ENCODE results near the gene PRELID1. TPM values are rescaled to one million over a fixed set of nuclear protein-coding genes. Genes with fewer than 3 reads are reported as not detected.

PRELID1 gene
- polyA plus RNA-seq, 1 experiment: 135 TPM

- H3K27me3 ChIP-seq (ENCODE audit: control insufficient read depth, insufficient read depth, low read length): no peaks in the 10 kb centered on the region
- TF ChIP-seq CTCF (IDR thresholded peaks at IDR 0.05; ENCODE audit: low read depth, low read length): no peak
- POLR2A ChIA-PET: interaction anchor here (0.6 kb wide), 2 partner anchors 36 to 69 kb away, joined by 3 to 6 read pairs; no protein-coding TSS in a partner anchor
- no peak for DNase-seq (ENCODE audit: low read depth, low spot score)
- H3K4me3 ChIP-seq (ENCODE audit: low read depth, low read length): peak overlapping the region; percentile 68
- H3K27ac ChIP-seq (ENCODE audit: low read depth, low read length): no peak overlapping the region
- CTCF ChIA-PET: interaction anchor here (0.5 to 2.8 kb wide), 29 partner anchors 8 to 649 kb away, joined by 3 to 35 read pairs (median 4); partner anchors contain the start of gene LMAN2
- H3K9me3 ChIP-seq (ENCODE audit: control insufficient read depth, insufficient read depth, low read length): no peaks in the 10 kb centered on the region; the same call in 1 of the 2 replicates
Measured at GRCh38 chr5:177310332-177310731, 6.7 kb downstream of the PRELID1 start.

- ChIA-PET CTCF (interaction anchor here (0.9 to 2.8 kb wide), 18 partner anchors 8 to 197 kb away, joined by 3 to 35 read pairs (median 6); partner anchors contain the start of gene LMAN2), POLR2A (no interaction called here)
- no peak for DNase-seq (ENCODE audit: low read depth, low spot score)
- Histone ChIP-seq H3K9me3 (ENCODE audit: control insufficient read depth, insufficient read depth, low read length) (no peaks in the 10 kb centered on the region; the same call in 1 of the 2 replicates), H3K4me3 (ENCODE audit: low read depth, low read length) (peak overlapping the region; percentile 68), H3K27ac (ENCODE audit: low read depth, low read length) (no peak overlapping the region), H3K27me3 (ENCODE audit: control insufficient read depth, insufficient read depth, low read length) (no peaks in the 10 kb centered on the region)
- no peak for TF ChIP-seq CTCF (IDR thresholded peaks at IDR 0.05; ENCODE audit: low read depth, low read length)
Measured at GRCh38 chr5:177310757-177311391, 7.3 kb downstream of the PRELID1 start.

GRCh38 chr5:177311392-177311722 lies 7.8 kb downstream of the PRELID1 start:
- TF ChIP-seq CTCF (IDR thresholded peaks at IDR 0.05; ENCODE audit: low read depth, low read length): no peak
- H3K4me3 ChIP-seq (ENCODE audit: low read depth, low read length): peak overlapping the region; percentile 68
- ChIA-PET CTCF (interaction anchor here (2.5 kb wide), 1 partner anchor 11 kb away, joined by 22 read pairs; no protein-coding TSS in a partner anchor), POLR2A (no interaction called here)
- no peaks in the 10 kb centered on the region; the same call in 1 of the 2 replicates for H3K9me3 ChIP-seq (ENCODE audit: control insufficient read depth, insufficient read depth, low read length)
- DNase-seq (ENCODE audit: low read depth, low spot score): no peak
- no peak overlapping the region for H3K27ac ChIP-seq (ENCODE audit: low read depth, low read length)
- no peaks in the 10 kb centered on the region for H3K27me3 ChIP-seq (ENCODE audit: control insufficient read depth, insufficient read depth, low read length)

- CTCF ChIA-PET: no interaction called here
- DNase-seq (ENCODE audit: low read depth, low spot score): peak; percentile 77
- POLR2A ChIA-PET: interaction anchor here (0.6 to 1.3 kb wide), 5 partner anchors 8 to 186 kb away, joined by 3 to 7 read pairs (median 3); partner anchors contain the start of genes LMAN2, PDLIM7, PRELID1 and RAB24
Measured at GRCh38 chr5:177311723-177312648, 8.4 kb downstream of the PRELID1 start, which contains the start of gene MXD3. Gene MXD3 (minus strand): TSS chr5:177311898. CDS start chr5:177311830, 68 bp downstream.

More at GRCh38 chr5:177311723-177312648, 8.4 kb downstream of the PRELID1 start, which contains the start of gene MXD3:
- H3K9me3 ChIP-seq (ENCODE audit: control insufficient read depth, insufficient read depth, low read length): no peaks in the 10 kb centered on the region; the same call in 1 of the 2 replicates
- TF ChIP-seq CTCF (IDR thresholded peaks at IDR 0.05; ENCODE audit: low read depth, low read length): no peak
- no peaks in the 10 kb centered on the region for H3K27me3 ChIP-seq (ENCODE audit: control insufficient read depth, insufficient read depth, low read length)
- H3K27ac ChIP-seq (ENCODE audit: low read depth, low read length): peak within 1 kb of the TSS; percentile 78
- H3K4me3 ChIP-seq (ENCODE audit: low read depth, low read length): peak within 1 kb of the TSS; percentile 68

Measured in AG04450 (cell line).